Stomach (tissue), 9 donors: ENCODE data around the gene ULBP3. TPM values are rescaled to one million over a fixed set of nuclear protein-coding genes. Genes with fewer than 3 reads are reported as not detected.

Source experiments
- DNase-seq, 2 donors: peaks; one replicate each; pipeline versions ENCODE4 v3.0.0 to v3.0.0-alpha.2; 2013 to 2019
- H3K27ac ChIP-seq, 5 donors: fragments of 200-600 bp in 4 of 5; sonication (generic) in 4 of 5; one replicate each; pipeline ENCODE4 v1.5.1; 2013 to 2019; ENCODE audit warnings: mild to moderate bottlenecking in 1 of 5, moderate library complexity in 1 of 5
- H3K27me3 ChIP-seq, 3 donors: fragments of 200-600 bp; sonication (generic); one replicate each; pipeline ENCODE4 v1.5.1; 2017 to 2019; ENCODE audit warnings: mixed run types in 1 of 3
- H3K36me3 ChIP-seq, 4 donors: fragments of 200-600 bp; sonication (generic); 1 replicate in 3 of 4; 2 replicates in 1 of 4; pipeline ENCODE4 v1.5.1; 2016 to 2019
- H3K4me1 ChIP-seq, 4 donors: fragments of 200-600 bp; sonication (generic); one replicate each; pipeline ENCODE4 v1.5.1; 2016 to 2019
- H3K4me3 ChIP-seq, 4 donors: fragments of 200-600 bp; sonication (generic) in 3 of 4; one replicate each; pipeline ENCODE4 v1.5.1; 2016 to 2019; ENCODE audit warnings: mild to moderate bottlenecking in 1 of 4
- H3K9me3 ChIP-seq, 4 donors: fragments of 200-600 bp; sonication (generic); one replicate each; pipeline ENCODE4 v1.5.1; 2016 to 2019
- EP300 ChIP-seq: sonication (generic); formaldehyde crosslinking; IDR thresholded peaks from one replicate; pipeline ENCODE4 v1.6.1; 2017; ENCODE audit warnings: antibody characterized with exemption
- POLR2A ChIP-seq, 4 donors: fragments of 450-650 bp; IDR thresholded peaks; one replicate each; pipeline ENCODE4 v1.6.1; 2016; ENCODE audit warnings: antibody characterized with exemption in 4 of 4, control low read depth in 2 of 4, mild to moderate bottlenecking in 1 of 4, moderate library complexity in 1 of 4
- POLR2AphosphoS5 ChIP-seq, 3 donors: sonication (generic); formaldehyde crosslinking; IDR thresholded peaks; one replicate each; pipeline ENCODE4 v1.6.1; 2016; ENCODE audit warnings: antibody characterized with exemption in 3 of 3
- WGBS, 5 donors: extraction: QIAGEN DNeasy Blood & Tissue Kit in 3 of 5; methylation state at CpG; one replicate each; pipeline versions ENCODE4 v1.1.5 to v1.1.7; 2013 to 2018; 5-methylcytosine and 5-hydroxymethylcytosine counted together
- intact Hi-C: fragments of 100-400 bp; cut with DNase I; formaldehyde crosslinking; loops from one replicate; pipeline ENCODE4 v1.15.1; 2023; ENCODE audit warnings: low total_unique reads
- polyA plus RNA-seq, 3 donors: library from polyadenylated mRNA; stranded (reverse); fragments of 200-250 nt; gene quantifications; one replicate each; pipeline ENCODE4 v1.2.3, GENCODE V29; 2013
- total RNA-seq, 5 donors: library from RNA; depleted of rRNA; stranded (reverse); fragments of >200 nt; gene quantifications; one replicate each; pipeline versions ENCODE4 v1.1.0 to v1.2.3, GENCODE V29; 2014 to 2016
- TF ChIP-seq, protein P1 (sequence below), 7 experiments: fragments of 450-650 bp in 4 of 7; fragments of 200-600 bp in 3 of 7; sonication (generic) in 3 of 7; IDR thresholded peaks; one replicate each; pipeline ENCODE4 v1.5.1; 2016 to 2019; ENCODE audit warnings: antibody characterized with exemption in 7 of 7, control low read depth in 2 of 7, mild to moderate bottlenecking in 1 of 7
- donor health status: healthy with polysubstance abuse.
- donor health status: Bipolar disorder and iron deficiency.
- donor health status: healthy.

ULBP3 gene
- total and polyA plus RNA-seq, 8 donors = 0.20 to 4.6 (median 1.2) TPM; not detected in 3

DNA sequence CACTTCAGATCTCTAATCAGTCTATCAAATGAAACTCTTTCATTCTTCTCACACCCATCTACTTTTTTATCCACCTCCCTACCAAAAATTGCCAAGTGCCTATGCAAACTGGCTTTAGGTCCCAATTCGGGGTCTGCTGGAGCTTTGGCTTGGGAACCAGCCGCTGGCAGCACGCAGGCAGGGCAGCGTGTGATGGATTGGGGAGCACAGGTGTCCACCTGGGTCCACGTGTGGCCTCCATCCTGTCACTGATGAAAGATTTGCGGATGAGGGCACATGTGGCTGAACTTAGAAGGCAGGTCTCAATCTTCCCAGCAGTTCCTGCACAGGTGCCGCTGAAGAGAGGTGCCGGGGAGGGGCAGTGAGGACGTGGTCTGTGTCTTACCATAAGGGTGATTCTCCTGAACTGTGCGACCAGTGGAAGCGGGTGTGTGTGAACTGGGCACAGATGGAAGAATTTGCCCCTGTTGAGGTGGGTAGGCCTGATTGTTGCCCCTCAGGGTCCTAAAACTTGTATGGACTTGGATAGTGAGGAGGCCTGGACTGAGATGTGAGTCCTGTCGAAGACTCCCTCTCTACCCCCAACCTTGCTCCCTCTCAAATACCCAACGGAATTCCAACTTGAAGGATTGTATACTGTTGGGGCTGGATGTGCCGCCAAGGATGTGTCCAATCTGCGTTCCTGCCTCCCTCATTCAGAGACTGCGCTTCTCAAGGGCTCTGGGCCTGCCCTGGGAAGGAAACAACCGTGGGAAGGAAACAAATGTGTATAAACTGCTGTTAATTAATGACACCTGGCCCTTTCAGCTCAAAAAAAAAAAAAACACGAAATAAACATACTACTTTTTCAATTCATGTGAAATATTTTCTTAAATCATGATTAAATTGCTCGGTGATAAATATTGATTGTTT, 25.2 kb downstream of the ULBP3 start:
- 77 to 83% (median 79%) methylated on average over 19 of the region's 19 CpGs for WGBS, 5 donors
- TF ChIP-seq, protein P1, sequence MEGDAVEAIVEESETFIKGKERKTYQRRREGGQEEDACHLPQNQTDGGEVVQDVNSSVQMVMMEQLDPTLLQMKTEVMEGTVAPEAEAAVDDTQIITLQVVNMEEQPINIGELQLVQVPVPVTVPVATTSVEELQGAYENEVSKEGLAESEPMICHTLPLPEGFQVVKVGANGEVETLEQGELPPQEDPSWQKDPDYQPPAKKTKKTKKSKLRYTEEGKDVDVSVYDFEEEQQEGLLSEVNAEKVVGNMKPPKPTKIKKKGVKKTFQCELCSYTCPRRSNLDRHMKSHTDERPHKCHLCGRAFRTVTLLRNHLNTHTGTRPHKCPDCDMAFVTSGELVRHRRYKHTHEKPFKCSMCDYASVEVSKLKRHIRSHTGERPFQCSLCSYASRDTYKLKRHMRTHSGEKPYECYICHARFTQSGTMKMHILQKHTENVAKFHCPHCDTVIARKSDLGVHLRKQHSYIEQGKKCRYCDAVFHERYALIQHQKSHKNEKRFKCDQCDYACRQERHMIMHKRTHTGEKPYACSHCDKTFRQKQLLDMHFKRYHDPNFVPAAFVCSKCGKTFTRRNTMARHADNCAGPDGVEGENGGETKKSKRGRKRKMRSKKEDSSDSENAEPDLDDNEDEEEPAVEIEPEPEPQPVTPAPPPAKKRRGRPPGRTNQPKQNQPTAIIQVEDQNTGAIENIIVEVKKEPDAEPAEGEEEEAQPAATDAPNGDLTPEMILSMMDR (IDR thresholded peaks at IDR 0.05) = no peak
- no peak for TF ChIP-seq POLR2A (IDR thresholded peaks at IDR 0.05)
- no peak for TF ChIP-seq EP300
- TF ChIP-seq POLR2AphosphoS5 (IDR thresholded peaks at IDR 0.05) = no peak

DNA sequence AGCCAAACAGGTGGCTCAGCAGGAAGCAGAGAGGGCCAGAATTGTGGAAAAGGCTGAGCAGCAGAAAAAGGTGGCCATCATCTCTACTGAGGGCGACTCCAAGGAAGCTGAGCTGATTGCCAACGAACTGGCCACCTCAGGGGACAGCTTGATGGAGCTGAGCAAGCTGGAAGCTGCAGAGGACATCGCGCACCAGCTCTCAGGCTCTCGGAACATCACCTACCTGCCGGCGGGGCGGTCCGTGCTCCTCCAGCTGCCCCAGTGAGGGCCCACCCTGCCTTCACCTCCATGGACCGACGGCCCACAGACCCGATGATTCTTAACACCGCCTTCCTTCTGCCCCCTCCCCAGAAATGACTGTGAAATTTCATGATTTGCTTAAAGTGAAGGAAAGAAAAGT, 25.8 kb downstream of the ULBP3 start:
- no peaks in the 10 kb centered on the region for H3K36me3 ChIP-seq
- peaks cover under 1 to 4% (median 4%) of the 10 kb centered on the region in 4 donors for H3K4me1 ChIP-seq
- peaks cover 5 to 72% (median 32%) of the 10 kb centered on the region in 3 donors for H3K27me3 ChIP-seq
- intact Hi-C loops = no loop called here
- DNase-seq = no peak
- 88 to 93% (median 91%) methylated on average over 13 of the region's 13 CpGs for WGBS, 5 donors
- TF ChIP-seq EP300 = no peak
- no peak for TF ChIP-seq POLR2AphosphoS5 (IDR thresholded peaks at IDR 0.05)
- TF ChIP-seq, protein P1 (IDR thresholded peaks at IDR 0.05) = no peak
- no peak for TF ChIP-seq POLR2A (IDR thresholded peaks at IDR 0.05)
- H3K9me3 ChIP-seq = no peaks in the 10 kb centered on the region
- H3K4me3 ChIP-seq = no peak overlapping the region
- H3K27ac ChIP-seq = no peak overlapping the region

More for the DNA sequence above, 25.2 kb downstream of the ULBP3 start:
- no peak for DNase-seq
- no peaks in the 10 kb centered on the region for H3K36me3 ChIP-seq
- intact Hi-C loops = no loop called here
- no peak overlapping the region for H3K27ac ChIP-seq
- no peak overlapping the region for H3K4me3 ChIP-seq
- H3K27me3 ChIP-seq = peaks cover 4 to 65% (median 25%) of the 10 kb centered on the region in 3 donors
- H3K9me3 ChIP-seq = no peaks in the 10 kb centered on the region
- H3K4me1 ChIP-seq = no peaks in the 10 kb centered on the region

DNA sequence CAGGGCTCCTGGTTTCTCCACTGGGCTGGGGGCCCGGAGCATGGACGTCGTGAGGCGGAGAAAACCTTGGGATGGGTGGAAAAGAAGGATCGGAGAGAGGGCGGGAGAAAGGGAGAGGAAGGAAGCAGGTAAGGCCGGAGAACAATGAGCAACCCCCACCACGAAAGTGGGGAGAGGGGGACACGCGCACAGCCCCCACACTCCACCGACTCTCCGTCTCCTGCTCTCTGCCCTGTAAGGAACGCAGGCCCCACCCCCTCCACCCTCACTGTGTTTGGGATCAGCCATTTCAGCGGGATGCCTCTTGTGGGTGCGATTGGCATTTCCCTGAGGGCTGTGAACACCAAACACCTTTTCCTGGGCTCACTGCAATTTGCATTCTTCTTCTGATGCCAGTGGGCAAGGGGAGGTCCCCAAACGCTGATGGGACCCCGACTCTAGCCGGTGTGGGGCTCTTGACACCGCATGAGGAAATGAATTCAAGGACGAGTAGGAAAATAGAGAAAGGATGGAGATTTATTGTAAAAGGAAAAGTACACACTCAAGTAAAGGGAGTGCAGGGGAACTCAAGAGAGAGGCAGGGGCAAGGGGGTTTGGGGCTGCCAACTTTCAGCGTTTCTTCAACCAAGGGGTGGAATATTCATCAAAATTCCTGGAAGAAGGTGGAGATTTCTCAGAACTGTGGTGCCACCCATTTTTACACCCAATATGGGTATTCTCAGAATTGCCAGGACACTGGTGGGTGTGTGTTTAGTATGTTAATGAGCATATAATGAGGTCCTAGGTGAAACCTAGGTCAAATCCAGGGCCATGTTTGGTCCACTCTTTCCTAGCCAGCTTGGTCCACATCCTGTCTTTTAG, 30.5 kb downstream of the ULBP3 start:
- H3K4me3 ChIP-seq = peak overlapping the region in 3 of 4 donors; percentile 17 to 43 (median 32)
- H3K27ac ChIP-seq = no peak overlapping the region
- H3K36me3 ChIP-seq = no peaks in the 10 kb centered on the region
- H3K27me3 ChIP-seq = peaks cover 21 to 86% (median 63%) of the 10 kb centered on the region in 3 donors
- H3K4me1 ChIP-seq = peaks cover 10 to 15% (median 15%) of the 10 kb centered on the region in 4 donors
- intact Hi-C loops = loop anchor here (10.0 kb wide), 1 partner anchor 204 kb away; no protein-coding TSS in a partner anchor
- no peak for TF ChIP-seq POLR2A (IDR thresholded peaks at IDR 0.05)
- no peak for TF ChIP-seq EP300
- no peak for TF ChIP-seq POLR2AphosphoS5 (IDR thresholded peaks at IDR 0.05)
- TF ChIP-seq, protein P1 (IDR thresholded peaks at IDR 0.05) = no peak
- no peak for DNase-seq
- WGBS, 5 donors = 6 to 11% (median 8%) methylated on average over 20 to 21 of the region's 21 CpGs
- no peaks in the 10 kb centered on the region for H3K9me3 ChIP-seq
